IMR-90 (cell line): ENCODE measurements around the gene DTHD1. TPM values are rescaled to one million over a fixed set of nuclear protein-coding genes. Genes with fewer than 3 reads are reported as not detected.

Source experiments
- ATAC-seq: fragments of 200-7000 bp; cut with Tn5 transposase; 2 replicates; pipeline ENCODE4 v1.9.1; 2020; ENCODE audit warnings: low read depth, mild to moderate bottlenecking, moderate library complexity
- BruUV-seq: library from RNA; stranded (reverse); fragments of 400-500 nt; replicated peaks from 2 replicates; lab custom pipeline; 2021; lab: Mats Ljungman, UMichigan
- CTCF ChIA-PET: fragments of 300-600 bp; formaldehyde crosslinking; extraction: SDS; loops from one replicate; lab custom pipeline; 2021; ENCODE audit warnings: antibody characterized with exemption; lab: Yijun Ruan, JAX
- POLR2A ChIA-PET: fragments of 300-600 bp; sonication (Branson Sonifier 250); formaldehyde crosslinking; loops from one replicate; lab custom pipeline; 2022; ENCODE audit warnings: antibody characterized with exemption; ENCODE audit not compliant: unreplicated experiment; lab: Charles Lee
- DNase-seq: peaks from one replicate; pipeline ENCODE4 v3.0.0; 2013
- H2AFZ ChIP-seq: replicated peaks from 2 replicates; pipeline ENCODE3; 2013; ENCODE audit warnings: low read length, mild to moderate bottlenecking; ENCODE audit not compliant: poor library complexity
- H2AK5ac ChIP-seq: 2 replicates; pipeline ENCODE4 v1.6.1; 2013; ENCODE audit warnings: low read depth, low read length, inconsistent platforms
- H2AK9ac ChIP-seq: replicated peaks from 2 replicates; pipeline ENCODE3; 2013; ENCODE audit warnings: mild to moderate bottlenecking, low read depth, low read length, moderate library complexity; ENCODE audit not compliant: poor library complexity
- H2BK120ac ChIP-seq: 2 replicates; pipeline ENCODE4 v1.6.1; 2013; ENCODE audit warnings: low read depth, low read length, inconsistent platforms
- H2BK15ac ChIP-seq: 3 replicates; pipeline ENCODE4 v1.6.1; 2013; ENCODE audit warnings: low read depth, low read length, inconsistent platforms
- H2BK20ac ChIP-seq: 2 replicates; pipeline ENCODE4 v1.6.1; 2013; ENCODE audit warnings: low read depth, mild to moderate bottlenecking, inconsistent platforms, low read length, moderate library complexity
- H2BK5ac ChIP-seq: 2 replicates; pipeline ENCODE4 v1.6.1; 2013; ENCODE audit warnings: mild to moderate bottlenecking, low read depth, low read length, inconsistent platforms; ENCODE audit not compliant: poor library complexity, severe bottlenecking
- H3K14ac ChIP-seq: replicated peaks from 2 replicates; pipeline ENCODE4 v1.6.1; 2013; ENCODE audit warnings: low read depth, low read length, inconsistent platforms
- H3K18ac ChIP-seq: 2 replicates; pipeline ENCODE4 v1.6.1; 2013; ENCODE audit warnings: low read depth, low read length, control low read depth
- H3K23ac ChIP-seq: 2 replicates; pipeline ENCODE4 v1.6.1; 2013; ENCODE audit warnings: low read depth, low read length, inconsistent platforms
- H3K27ac ChIP-seq: 2 replicates; pipeline ENCODE4 v1.5.1; 2013; ENCODE audit warnings: mild to moderate bottlenecking, control low read depth, low read length; ENCODE audit not compliant: insufficient read depth
- H3K27me3 ChIP-seq: 2 replicates; pipeline ENCODE4 v1.6.1; 2013; ENCODE audit warnings: low read length; ENCODE audit not compliant: control insufficient read depth, insufficient read depth
- H3K36me3 ChIP-seq: 2 replicates; pipeline ENCODE4 v1.6.1; 2013; ENCODE audit warnings: low read length, mixed read lengths; ENCODE audit not compliant: control insufficient read depth, insufficient read depth
- H3K4ac ChIP-seq: 2 replicates; pipeline ENCODE4 v1.6.1; 2013; ENCODE audit warnings: low read depth, low read length, inconsistent platforms
- H3K4me1 ChIP-seq: 2 replicates; pipeline ENCODE4 v1.6.1; 2013; ENCODE audit warnings: low read length, mixed read lengths; ENCODE audit not compliant: control insufficient read depth, insufficient read depth
- H3K4me2 ChIP-seq: 2 replicates; pipeline ENCODE4 v1.6.1; 2013; ENCODE audit warnings: low read depth, mild to moderate bottlenecking, control low read depth, low read length, moderate library complexity
- H3K4me3 ChIP-seq: 2 replicates; pipeline ENCODE4 v1.5.1; 2013; ENCODE audit warnings: low read depth, mild to moderate bottlenecking, control low read depth, low read length, moderate library complexity; ENCODE audit not compliant: insufficient read depth
- H3K56ac ChIP-seq: 2 replicates; pipeline ENCODE4 v1.6.1; 2013; ENCODE audit warnings: low read length, inconsistent platforms; ENCODE audit not compliant: insufficient read depth; ENCODE audit errors: extremely low read depth
- H3K79me1 ChIP-seq, 2 experiments: 2 replicates each; pipeline ENCODE4 v1.6.1; 2013; ENCODE audit warnings: low read length in 2 of 2, inconsistent platforms in 1 of 2, low read depth in 1 of 2
- H3K9ac ChIP-seq: 2 replicates; pipeline ENCODE4 v1.6.1; 2013; ENCODE audit warnings: low read depth, low read length, control low read depth
- H3K9me1 ChIP-seq: 2 replicates; pipeline ENCODE4 v1.6.1; 2013; ENCODE audit warnings: low read length, inconsistent platforms; ENCODE audit not compliant: insufficient read depth
- H3K9me3 ChIP-seq: 2 replicates; pipeline ENCODE4 v1.6.1; 2013; ENCODE audit warnings: low read length; ENCODE audit not compliant: control insufficient read depth, insufficient read depth
- H4K20me1 ChIP-seq: 2 replicates; pipeline ENCODE4 v1.6.1; 2013; ENCODE audit warnings: low read length, inconsistent platforms; ENCODE audit not compliant: insufficient read depth
- H4K5ac ChIP-seq: 2 replicates; pipeline ENCODE4 v1.6.1; 2013; ENCODE audit warnings: mild to moderate bottlenecking, low read depth, low read length, control low read depth
- H4K8ac ChIP-seq, 2 experiments: 2 replicates each; pipeline ENCODE4 v1.6.1; 2013; ENCODE audit warnings: low read depth in 2 of 2, low read length in 2 of 2, control low read depth in 1 of 2, inconsistent platforms in 1 of 2
- H4K91ac ChIP-seq: 2 replicates; pipeline ENCODE4 v1.6.1; 2013; ENCODE audit warnings: low read depth, low read length, inconsistent platforms; ENCODE audit not compliant: insufficient read depth
- CHD1 ChIP-seq: IDR thresholded peaks from 2 replicates; pipeline ENCODE4 v1.6.1; 2012; ENCODE audit warnings: low read depth, low read length, improper control_type of control experiment
- FOS ChIP-seq: fragments of 150-350 bp; IDR thresholded peaks from 2 replicates; pipeline ENCODE4 v1.6.1; 2016; ENCODE audit warnings: low read depth, low read length
- MAFK ChIP-seq: IDR thresholded peaks from 2 replicates; pipeline ENCODE4 v1.6.1; 2012; ENCODE audit warnings: low read depth, low read length, improper control_type of control experiment
- MAZ ChIP-seq: IDR thresholded peaks from 2 replicates; pipeline ENCODE4 v1.6.1; 2012; ENCODE audit warnings: low read depth, mild to moderate bottlenecking, low read length, improper control_type of control experiment, moderate library complexity, borderline replicate concordance
- MXI1 ChIP-seq: IDR thresholded peaks from 2 replicates; pipeline ENCODE4 v1.6.1; 2012; ENCODE audit warnings: low read depth, mild to moderate bottlenecking, low read length, moderate library complexity, borderline replicate concordance
- POLR2A ChIP-seq: IDR thresholded peaks from 2 replicates; pipeline ENCODE4 v1.6.1; 2012; ENCODE audit warnings: mild to moderate bottlenecking, low read depth, low read length
- RCOR1 ChIP-seq: IDR thresholded peaks from 2 replicates; pipeline ENCODE4 v1.6.1; 2012; ENCODE audit warnings: mild to moderate bottlenecking, low read length, improper control_type of control experiment; ENCODE audit not compliant: insufficient replicate concordance
- RFX5 ChIP-seq: IDR thresholded peaks from 2 replicates; pipeline ENCODE4 v1.8.0; 2012; ENCODE audit warnings: low read depth, mild to moderate bottlenecking, low read length, moderate library complexity
- SMC3 ChIP-seq: fragments of 150-350 bp; IDR thresholded peaks from 2 replicates; pipeline ENCODE4 v1.6.1; 2016; ENCODE audit warnings: low read depth, mild to moderate bottlenecking, antibody characterized with exemption, low read length, moderate library complexity
- WGBS, 2 experiments: methylation state at CpG; one replicate each; pipeline versions ENCODE4 v1.1.5 to v1.1.7; 2013; ENCODE audit warnings: missing lambda C conversion rate in 2 of 2; ENCODE audit not compliant: insufficient read length in 1 of 2; ENCODE audit errors: extremely low coverage in 2 of 2; 5-methylcytosine and 5-hydroxymethylcytosine counted together
- dilution Hi-C: fragments of 300-500 bp; cut with HindIII; formaldehyde crosslinking; loops from one replicate; pipeline ENCODE4 v1.14.3; 2018; ENCODE audit warnings: low sequenced_read_pairs; ENCODE audit not compliant: unreplicated experiment
- in situ Hi-C: fragments of 300-500 bp; cut with MboI; formaldehyde crosslinking; loops from 3 replicates; pipeline ENCODE4 v1.14.3; 2019; ENCODE audit warnings: low sequenced_read_pairs, inconsistent platforms, mixed read lengths
- intact Hi-C: fragments of 100-400 bp; cut with micrococcal nuclease; formaldehyde crosslinking; loops from 2 replicates; pipeline ENCODE4 v1.10.0; 2022
- polyA plus RNA-seq, 3 experiments: library from polyadenylated mRNA; depleted of rRNA; stranded (reverse); fragments of >200 nt; gene quantifications; 2 replicates each; pipeline ENCODE4 v1.2.3, GENCODE V29; 2012; ENCODE audit warnings: low replicate concordance in 1 of 3
- total RNA-seq: library from RNA; depleted of rRNA; stranded (reverse); fragments of >200 nt; gene quantifications from 2 replicates; pipeline ENCODE4 v1.2.3, GENCODE V29; 2012
- TF ChIP-seq, protein P1 (sequence below): fragments of 150-350 bp; IDR thresholded peaks from 2 replicates; pipeline ENCODE4 v1.6.1; 2017; ENCODE audit warnings: mild to moderate bottlenecking, antibody characterized with exemption, low read length, low read depth

DTHD1 gene
- total and polyA plus RNA-seq, 2 of the 4 experiments (the other 2 are of a cell fraction) = not detected

GRCh38 chr4:36333303-36333877, 52.0 kb downstream of the DTHD1 start:
- H3K4me2 ChIP-seq = no peak overlapping the region
- H3K27ac ChIP-seq = no peak overlapping the region
- no peaks in the 10 kb centered on the region for H3K9me1 ChIP-seq
- H4K20me1 ChIP-seq = no peaks in the 10 kb centered on the region
- WGBS, 2 experiments = 50% methylated on average over 2 of the region's 6 CpGs; no CpG with 5 or more reads in 1 of the 2 experiments
- no peak overlapping the region for H4K5ac ChIP-seq
- TF ChIP-seq POLR2A (no peak), MAFK (no peak), RCOR1 (no peak), MXI1 (no peak), CHD1 (no peak), SMC3 (no peak), MAZ (no peak), FOS (no peak), RFX5 (no peak)
- TF ChIP-seq, protein P1, sequence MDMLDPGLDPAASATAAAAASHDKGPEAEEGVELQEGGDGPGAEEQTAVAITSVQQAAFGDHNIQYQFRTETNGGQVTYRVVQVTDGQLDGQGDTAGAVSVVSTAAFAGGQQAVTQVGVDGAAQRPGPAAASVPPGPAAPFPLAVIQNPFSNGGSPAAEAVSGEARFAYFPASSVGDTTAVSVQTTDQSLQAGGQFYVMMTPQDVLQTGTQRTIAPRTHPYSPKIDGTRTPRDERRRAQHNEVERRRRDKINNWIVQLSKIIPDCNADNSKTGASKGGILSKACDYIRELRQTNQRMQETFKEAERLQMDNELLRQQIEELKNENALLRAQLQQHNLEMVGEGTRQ = no peak
- H3K56ac ChIP-seq = no peak overlapping the region
- dilution Hi-C loops = no loop called here
- ATAC-seq (no peak), DNase-seq (no peak)
- no peak overlapping the region for H3K4ac ChIP-seq
- no peak overlapping the region for H2BK20ac ChIP-seq
- 0 out of 2 replicates have a peak, but pooled peaks cover 2% of the 10 kb centered on the region for H3K9me3 ChIP-seq
- no peak overlapping the region for H3K14ac ChIP-seq
- H3K36me3 ChIP-seq = no peaks in the 10 kb centered on the region
- no peaks in the 10 kb centered on the region for H3K79me1 ChIP-seq
- ChIA-PET CTCF (no interaction called here), POLR2A (no interaction called here)
- H2AK5ac ChIP-seq = no peak overlapping the region
- H4K91ac ChIP-seq = no peak overlapping the region
- H3K18ac ChIP-seq = no peak overlapping the region
- no peak overlapping the region for H4K8ac ChIP-seq
- intact Hi-C loops = no loop called here
- BruUV-seq = no TSS peak
- in situ Hi-C loops = no loop called here
- no peak overlapping the region for H2AK9ac ChIP-seq
- H2BK15ac ChIP-seq = no peak overlapping the region
- no peak overlapping the region for H3K4me3 ChIP-seq
- H3K4me1 ChIP-seq = no peaks in the 10 kb centered on the region
- no peaks in the 10 kb centered on the region for H3K27me3 ChIP-seq
- H2AFZ ChIP-seq = no peak overlapping the region
- no peak overlapping the region for H2BK120ac ChIP-seq
- H3K23ac ChIP-seq = no peak overlapping the region
- no peak overlapping the region for H2BK5ac ChIP-seq
- no peak overlapping the region for H3K9ac ChIP-seq
